Ishikawa (cell line): Measurements from ENCODE around the gene TAGLN3.
A peak's percentile ranks its signal among the peaks of the same experiment; 100 is the strongest.

Experiments
- CEBPB ChIP-seq: IDR thresholded peaks from 2 replicates; pipeline ENCODE4 v1.6.1; 2012
- CREB1 ChIP-seq: IDR thresholded peaks from 2 replicates; pipeline ENCODE4 v1.6.1; 2012; ENCODE audit warnings: low read depth
- EGR1 ChIP-seq: IDR thresholded peaks from 2 replicates; pipeline ENCODE4 v1.6.1; 2012
- EP300 ChIP-seq: IDR thresholded peaks from 2 replicates; pipeline ENCODE4 v1.6.1; 2012; ENCODE audit warnings: borderline replicate concordance
- FOXM1 ChIP-seq: IDR thresholded peaks from 2 replicates; pipeline ENCODE4 v1.6.1; 2012; ENCODE audit warnings: low read depth, borderline replicate concordance
- MAX ChIP-seq: IDR thresholded peaks from 2 replicates; pipeline ENCODE4 v1.6.1; 2012
- NFIC ChIP-seq: IDR thresholded peaks from 2 replicates; pipeline ENCODE4 v1.6.1; 2012
- RAD21 ChIP-seq: IDR thresholded peaks from 2 replicates; pipeline ENCODE4 v1.6.1; 2012; ENCODE audit warnings: low read depth
- REST ChIP-seq: IDR thresholded peaks from 2 replicates; pipeline ENCODE4 v1.6.1; 2012; ENCODE audit warnings: low read depth, mild to moderate bottlenecking
- TAF1 ChIP-seq: IDR thresholded peaks from 2 replicates; pipeline ENCODE4 v1.6.1; 2012; ENCODE audit warnings: low read depth, mild to moderate bottlenecking
- TCF12 ChIP-seq: IDR thresholded peaks from 2 replicates; pipeline ENCODE4 v1.6.1; 2012; ENCODE audit warnings: low read depth
- TEAD4 ChIP-seq: IDR thresholded peaks from 2 replicates; pipeline ENCODE4 v1.6.1; 2012
- USF1 ChIP-seq: IDR thresholded peaks from 2 replicates; pipeline ENCODE4 v1.6.1; 2012
- YY1 ChIP-seq: IDR thresholded peaks from 2 replicates; pipeline ENCODE4 v1.6.1; 2012; ENCODE audit warnings: low read depth
- ZBTB7A ChIP-seq: IDR thresholded peaks from 2 replicates; pipeline ENCODE4 v1.6.1; 2012; ENCODE audit warnings: low read depth

Gene TAGLN3

GRCh38 chr3:112035241-112035640 is 36.5 kb downstream of the TAGLN3 start:
- TF ChIP-seq EGR1 (no peak), CEBPB (no peak)

- TF ChIP-seq EP300 (no peak), TEAD4 (peak; percentile 79)
Measured at GRCh38 chr3:112038863-112039262, 40.1 kb downstream of the TAGLN3 start.

- no peak for TF ChIP-seq TAF1
Measured at GRCh38 chr3:112041321-112041720, 42.6 kb downstream of the TAGLN3 start.

- TF ChIP-seq USF1 (no peak), REST (no peak), CREB1 (no peak)
Measured at GRCh38 chr3:112042842-112043280, 44.1 kb downstream of the TAGLN3 start.

GRCh38 chr3:112043621-112044201 is 45.0 kb downstream of the TAGLN3 start:
- TF ChIP-seq CEBPB (no peak), YY1 (peak; percentile 65; the same call in 1 of the 2 replicates), NFIC (no peak), MAX (no peak), TCF12 (no peak), EP300 (no peak), REST (no peak), ZBTB7A (no peak), TAF1 (no peak), USF1 (no peak), RAD21 (peak; percentile 91), TEAD4 (no peak; the same call in 1 of the 2 replicates)

- TF ChIP-seq CREB1, result no peak
- no peak for TF ChIP-seq NFIC
- no peak for TF ChIP-seq ZBTB7A
- no peak for TF ChIP-seq CEBPB
- TF ChIP-seq YY1, result no peak
- no peak for TF ChIP-seq TAF1
- no peak for TF ChIP-seq MAX
- no peak for TF ChIP-seq EP300
- TF ChIP-seq TCF12, result no peak
- no peak for TF ChIP-seq USF1
- no peak for TF ChIP-seq RAD21
Measured at GRCh38 chr3:112046599-112046998, 47.9 kb downstream of the TAGLN3 start.

- TF ChIP-seq NFIC (no peak), FOXM1 (no peak), EP300 (no peak), CREB1 (no peak), ZBTB7A (no peak), REST (no peak), TEAD4 (no peak), TAF1 (no peak), CEBPB (no peak), MAX (no peak), EGR1 (no peak), YY1 (no peak), RAD21 (no peak), TCF12 (no peak)
Measured at GRCh38 chr3:112047264-112047663, 48.5 kb downstream of the TAGLN3 start.
